Endothelial cell of umbilical vein (primary cell): ENCODE results near the gene MKNK1. TPM values are rescaled to one million over a fixed set of nuclear protein-coding genes. Genes with fewer than 3 reads are reported as not detected.

Source experiments
- BruUV-seq: library from RNA; stranded (reverse); fragments of 400-500 nt; replicated peaks from 2 replicates; lab custom pipeline; 2021; lab: Mats Ljungman, UMichigan
- CTCF ChIA-PET: fragments of 300-600, 350-600 bp; sonication (Branson Sonifier 250); formaldehyde crosslinking; loops from one replicate; lab custom pipeline; 2021; ENCODE audit warnings: antibody characterized with exemption, inconsistent platforms; lab: Charles Lee
- POLR2A ChIA-PET: fragments of 300-600, 350-600 bp; sonication (Branson Sonifier 250); formaldehyde crosslinking; loops from one replicate; lab custom pipeline; 2021; ENCODE audit warnings: antibody characterized with exemption, inconsistent platforms; lab: Charles Lee
- DNase-seq: peaks from one replicate; pipeline ENCODE4 v3.0.0-alpha.2; 2011; ENCODE audit warnings: low read depth, low spot score
- FAIRE-seq: peaks from 2 replicates; lab custom pipeline; 2011; peaks lifted over from hg19 to GRCh38; lab: Jason Lieb, UNC
- H2AFZ ChIP-seq: 2 replicates; pipeline ENCODE4 v1.6.0; 2012; ENCODE audit warnings: low read depth, low read length, control low read depth, inconsistent platforms
- H3K27ac ChIP-seq: 2 replicates; pipeline ENCODE4 v1.5.1; 2011; ENCODE audit warnings: low read depth, mild to moderate bottlenecking, control low read depth, low read length, moderate library complexity; ENCODE audit not compliant: insufficient read depth
- H3K27me3 ChIP-seq, 2 experiments: 2 replicates each; pipeline versions ENCODE4 v1.6.0 to v1.6.1; 2011; ENCODE audit warnings: low read length in 2 of 2, mixed read lengths in 1 of 2; ENCODE audit not compliant: control insufficient read depth in 2 of 2, insufficient read depth in 2 of 2
- H3K36me3 ChIP-seq, 2 experiments: 2 replicates in 1 of 2; 3 replicates in 1 of 2; pipeline ENCODE4 v1.5.1; 2011; ENCODE audit warnings: low read length in 2 of 2, mild to moderate bottlenecking in 1 of 2, moderate library complexity in 1 of 2; ENCODE audit not compliant: control insufficient read depth in 2 of 2, insufficient read depth in 2 of 2; ENCODE audit errors: extremely low read depth in 1 of 2
- H3K4me1 ChIP-seq: 3 replicates; pipeline ENCODE4 v1.5.1; 2011; ENCODE audit warnings: mild to moderate bottlenecking, low read length; ENCODE audit not compliant: control insufficient read depth, insufficient read depth; ENCODE audit errors: extremely low read depth
- H3K4me2 ChIP-seq: 2 replicates; pipeline ENCODE4 v1.6.1; 2011; ENCODE audit warnings: low read length, control low read depth, mixed read lengths; ENCODE audit not compliant: insufficient read depth
- H3K4me3 ChIP-seq, 3 experiments: fragments of 200-600 bp in 1 of 3; sonication (generic), shearing (Covaris generic) in 1 of 3; replicated peaks in 1 of 3; 2 replicates each; pipeline ENCODE4 v1.5.1; 2011 to 2016; ENCODE audit warnings: control low read depth in 3 of 3, low read length in 3 of 3, mild to moderate bottlenecking in 2 of 3, inconsistent platforms in 1 of 3, low read depth in 1 of 3, moderate library complexity in 1 of 3; ENCODE audit not compliant: insufficient read depth in 1 of 3
- H3K79me2 ChIP-seq: 2 replicates; pipeline ENCODE4 v1.6.0; 2012; ENCODE audit warnings: low read length, inconsistent platforms; ENCODE audit not compliant: control insufficient read depth, insufficient read depth
- H3K9ac ChIP-seq: replicated peaks from 2 replicates; pipeline ENCODE3; 2011; ENCODE audit warnings: low read length, control low read depth; ENCODE audit not compliant: insufficient read depth; ENCODE audit errors: extremely low read depth
- H3K9me1 ChIP-seq: replicated peaks from 3 replicates; pipeline ENCODE4 v1.6.0; 2011; ENCODE audit warnings: mild to moderate bottlenecking, low read length; ENCODE audit not compliant: control insufficient read depth, insufficient read depth; ENCODE audit errors: extremely low read depth
- H3K9me3 ChIP-seq: replicated peaks from 2 replicates; pipeline ENCODE4 v1.5.1; 2012; ENCODE audit warnings: low read length, inconsistent platforms; ENCODE audit not compliant: control insufficient read depth, insufficient read depth
- H4K20me1 ChIP-seq: replicated peaks from 2 replicates; pipeline ENCODE3; 2011; ENCODE audit warnings: mild to moderate bottlenecking, low read length; ENCODE audit not compliant: control insufficient read depth, insufficient read depth; ENCODE audit errors: extremely low read depth
- CTCF ChIP-seq, 2 donors: IDR thresholded peaks; 1 replicate in 1 of 2; 2 replicates in 1 of 2; pipeline ENCODE4 v1.5.1; 2011; ENCODE audit warnings: low read length in 2 of 2, mild to moderate bottlenecking in 2 of 2, moderate library complexity in 2 of 2, control low read depth in 1 of 2, inconsistent platforms in 1 of 2, low read depth in 1 of 2; ENCODE audit not compliant: insufficient read depth in 1 of 2; ENCODE audit errors: extremely low read depth in 1 of 2
- EZH2 ChIP-seq: IDR thresholded peaks from 2 replicates; pipeline ENCODE4 v1.6.1; 2012; ENCODE audit warnings: borderline replicate concordance, low read depth, mild to moderate bottlenecking, moderate library complexity, low read length, inconsistent platforms; ENCODE audit not compliant: severe bottlenecking
- FOS ChIP-seq: IDR thresholded peaks from 2 replicates; pipeline ENCODE4 v1.6.1; 2011; ENCODE audit warnings: mild to moderate bottlenecking, low read length, moderate library complexity, borderline replicate concordance; ENCODE audit not compliant: insufficient read depth
- GATA2 ChIP-seq: IDR thresholded peaks from 2 replicates; pipeline ENCODE4 v1.7.0; 2011; ENCODE audit warnings: low read depth, mild to moderate bottlenecking, moderate library complexity, mixed read lengths, low read length; ENCODE audit not compliant: insufficient read length, insufficient read depth
- JUN ChIP-seq: IDR thresholded peaks from 2 replicates; pipeline ENCODE4 v1.6.1; 2011; ENCODE audit warnings: borderline replicate concordance, low read depth; ENCODE audit not compliant: insufficient read length, insufficient read depth
- MYC ChIP-seq: IDR thresholded peaks from one replicate; pipeline ENCODE4 v1.6.1; 2011; ENCODE audit warnings: mild to moderate bottlenecking, low read depth, low read length
- POLR2A ChIP-seq: IDR thresholded peaks from 2 replicates; pipeline ENCODE4 v1.6.1; 2012; ENCODE audit warnings: low read depth, mild to moderate bottlenecking, control low read depth, low read length
- POLR2AphosphoS5 ChIP-seq: IDR thresholded peaks from 2 replicates; pipeline ENCODE4 v1.6.1; 2012; ENCODE audit warnings: low read depth, mild to moderate bottlenecking, control low read depth, low read length, moderate library complexity; ENCODE audit not compliant: insufficient read depth
- dilution Hi-C: fragments of 300-500 bp; cut with MboI; formaldehyde crosslinking; loops from one replicate; pipeline ENCODE4 v1.15.0; 2019; ENCODE audit warnings: low sequenced_read_pairs; ENCODE audit not compliant: extremely low pct_ligation_motif_present
- intact Hi-C: fragments of 100-400 bp; cut with micrococcal nuclease; formaldehyde crosslinking; loops from one replicate; pipeline ENCODE4 v1.10.0; 2022
- polyA plus RNA-seq, 4 experiments: library from polyadenylated mRNA; depleted of rRNA in 3 of 4; stranded (reverse) in 3 of 4; unstranded in 1 of 4; fragments of >200 nt; gene quantifications; 2 replicates each; pipeline versions ENCODE4 v1.2.1 to v1.2.3, GENCODE V29; 2011 to 2012; ENCODE audit warnings: missing spikeins in 1 of 4
- total RNA-seq: library from RNA; stranded (reverse); gene quantifications from 2 replicates; pipeline ENCODE4 v1.2.3, GENCODE V29; 2021
- TF ChIP-seq, protein P1 (sequence below): IDR thresholded peaks from 2 replicates; pipeline ENCODE4 v1.6.1; 2011; ENCODE audit not compliant: insufficient read depth, insufficient read length

MKNK1 gene
- total and polyA plus RNA-seq, 2 donors (not counting 3 experiments of a cell fraction or from before 2014, with no cell fraction given) = 32.9 to 42.6 TPM

DNA sequence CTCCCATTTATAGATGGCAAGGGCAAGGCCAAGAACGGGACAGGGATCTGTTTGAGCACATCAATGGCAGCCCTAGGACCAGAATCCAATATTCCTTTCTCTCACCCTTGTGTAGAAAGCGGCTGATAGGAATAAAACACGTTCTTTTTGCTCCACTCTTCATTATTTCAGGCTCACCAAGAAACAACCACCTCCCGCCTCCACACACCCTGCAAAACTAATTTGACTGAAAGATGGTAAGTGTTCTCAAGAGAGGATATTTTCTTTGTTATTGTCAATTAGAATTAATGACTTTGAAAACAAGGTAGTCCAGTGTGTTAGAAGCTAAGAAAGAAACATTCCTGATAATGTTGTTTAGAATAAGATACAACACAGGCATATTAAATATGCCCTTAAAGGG, 40.7 kb downstream of the MKNK1 start:
- ChIA-PET POLR2A (no interaction called here), CTCF (no interaction called here)
- no peaks in the 10 kb centered on the region for H3K27me3 ChIP-seq
- no peak overlapping the region for H3K27ac ChIP-seq
- dilution Hi-C loops = no loop called here
- no peaks in the 10 kb centered on the region for H3K4me1 ChIP-seq
- H3K79me2 ChIP-seq = no peaks in the 10 kb centered on the region
- no peak overlapping the region for H3K4me2 ChIP-seq
- intact Hi-C loops = no loop called here
- TF ChIP-seq, protein P1, sequence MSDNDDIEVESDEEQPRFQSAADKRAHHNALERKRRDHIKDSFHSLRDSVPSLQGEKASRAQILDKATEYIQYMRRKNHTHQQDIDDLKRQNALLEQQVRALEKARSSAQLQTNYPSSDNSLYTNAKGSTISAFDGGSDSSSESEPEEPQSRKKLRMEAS = no peak
- no peak for TF ChIP-seq JUN
- no peak for TF ChIP-seq GATA2
- no peak for TF ChIP-seq FOS
- TF ChIP-seq CTCF (IDR thresholded peaks at IDR 0.05; ENCODE audit: extremely low read depth in 1 of 2, insufficient read depth in 1 of 2, low read depth in 1 of 2, low read length in 2 of 2) = no peak
- TF ChIP-seq POLR2A = no peak
- TF ChIP-seq EZH2 = no peak
- no peak for TF ChIP-seq MYC
- TF ChIP-seq POLR2AphosphoS5 = no peak
- peaks cover 0 to 6% of the 10 kb centered on the region in 2 experiments for H3K36me3 ChIP-seq
- BruUV-seq = no TSS peak
- no peaks in the 10 kb centered on the region for H4K20me1 ChIP-seq
- FAIRE-seq = no peak
- H3K9ac ChIP-seq = no peak overlapping the region
- H3K9me3 ChIP-seq = no peaks in the 10 kb centered on the region
- no peaks in the 10 kb centered on the region for H3K9me1 ChIP-seq
- no peak overlapping the region for H3K4me3 ChIP-seq
- DNase-seq = no peak
- H2AFZ ChIP-seq = no peak overlapping the region
